ENCODE measurements around the gene PHACTR2.
"Not testable (repeated sequence)": the region's sequence is repeated elsewhere in the genome, so short reads cannot be mapped to it uniquely, and the experiment has no call there.

DNA sequence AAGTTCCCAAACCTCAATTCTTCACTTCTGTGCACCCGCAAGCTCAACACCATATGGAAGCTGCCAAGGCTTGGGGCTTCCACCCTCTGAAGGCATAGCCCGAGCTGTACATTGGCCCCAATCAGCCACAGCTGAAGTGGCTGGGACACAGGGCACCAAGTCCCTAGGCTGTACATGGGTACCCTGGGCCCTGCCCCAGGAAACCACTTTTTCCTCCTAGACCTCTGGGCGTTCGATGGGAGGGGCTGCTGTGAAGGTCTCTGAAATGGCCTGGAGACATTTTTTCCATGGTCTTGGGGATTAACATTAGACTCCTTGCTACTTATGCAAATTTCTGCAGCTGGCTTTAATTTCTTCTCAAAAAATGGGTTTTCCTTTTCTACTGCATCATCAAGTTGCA is 195.8 kb downstream of the PHACTR2 start:
- TF ChIP-seq EP300, POLR2A, POLR2AphosphoS5 (IDR thresholded peaks at IDR 0.05): not testable (repeated sequence)
- TF ChIP-seq, protein P1, sequence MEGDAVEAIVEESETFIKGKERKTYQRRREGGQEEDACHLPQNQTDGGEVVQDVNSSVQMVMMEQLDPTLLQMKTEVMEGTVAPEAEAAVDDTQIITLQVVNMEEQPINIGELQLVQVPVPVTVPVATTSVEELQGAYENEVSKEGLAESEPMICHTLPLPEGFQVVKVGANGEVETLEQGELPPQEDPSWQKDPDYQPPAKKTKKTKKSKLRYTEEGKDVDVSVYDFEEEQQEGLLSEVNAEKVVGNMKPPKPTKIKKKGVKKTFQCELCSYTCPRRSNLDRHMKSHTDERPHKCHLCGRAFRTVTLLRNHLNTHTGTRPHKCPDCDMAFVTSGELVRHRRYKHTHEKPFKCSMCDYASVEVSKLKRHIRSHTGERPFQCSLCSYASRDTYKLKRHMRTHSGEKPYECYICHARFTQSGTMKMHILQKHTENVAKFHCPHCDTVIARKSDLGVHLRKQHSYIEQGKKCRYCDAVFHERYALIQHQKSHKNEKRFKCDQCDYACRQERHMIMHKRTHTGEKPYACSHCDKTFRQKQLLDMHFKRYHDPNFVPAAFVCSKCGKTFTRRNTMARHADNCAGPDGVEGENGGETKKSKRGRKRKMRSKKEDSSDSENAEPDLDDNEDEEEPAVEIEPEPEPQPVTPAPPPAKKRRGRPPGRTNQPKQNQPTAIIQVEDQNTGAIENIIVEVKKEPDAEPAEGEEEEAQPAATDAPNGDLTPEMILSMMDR (IDR thresholded peaks at IDR 0.05) = not testable (repeated sequence)
